Fibroblast of lung (primary cell): ENCODE results near the gene CES5A. TPM values are rescaled to one million over a fixed set of nuclear protein-coding genes. Genes with fewer than 3 reads are reported as not detected.

ENCODE experiments used
- DNase-seq, 2 donors: peaks; one replicate each; pipeline versions ENCODE4 v3.0.0 to v3.0.0-alpha.2; 2010; ENCODE audit warnings: low read depth in 2 of 2
- H2AFZ ChIP-seq: 2 replicates; pipeline ENCODE4 v1.5.1; 2012; ENCODE audit warnings: low read length, control low read depth, inconsistent platforms
- H3K27ac ChIP-seq: 2 replicates; pipeline ENCODE4 v1.5.1; 2011; ENCODE audit warnings: low read length, control low read depth; ENCODE audit not compliant: insufficient read depth
- H3K27me3 ChIP-seq: 2 replicates; pipeline ENCODE4 v1.5.1; 2011; ENCODE audit warnings: mild to moderate bottlenecking, low read length; ENCODE audit not compliant: control insufficient read depth, insufficient read depth
- H3K36me3 ChIP-seq: 2 replicates; pipeline ENCODE4 v1.5.1; 2011; ENCODE audit warnings: low read length; ENCODE audit not compliant: control insufficient read depth, insufficient read depth
- H3K4me1 ChIP-seq: 2 replicates; pipeline ENCODE4 v1.5.1; 2011; ENCODE audit warnings: low read length; ENCODE audit not compliant: control insufficient read depth, insufficient read depth; ENCODE audit errors: extremely low read depth
- H3K4me2 ChIP-seq: 2 replicates; pipeline ENCODE4 v1.5.1; 2011; ENCODE audit warnings: low read length, control low read depth; ENCODE audit not compliant: insufficient read depth; ENCODE audit errors: extremely low read depth
- H3K4me3 ChIP-seq, 4 experiments: fragments of 200-600 bp in 1 of 4; sonication (generic) in 1 of 4; replicated peaks in 1 of 4; 2 replicates each; pipeline ENCODE4 v1.5.1; 2011 to 2016; ENCODE audit warnings: low read length in 4 of 4, low read depth in 3 of 4, mild to moderate bottlenecking in 3 of 4, control low read depth in 2 of 4, inconsistent platforms in 1 of 4, mixed read lengths in 1 of 4; ENCODE audit not compliant: insufficient read depth in 1 of 4; ENCODE audit errors: control extremely low read depth in 1 of 4
- H3K79me2 ChIP-seq: 2 replicates; pipeline ENCODE4 v1.5.1; 2012; ENCODE audit warnings: mild to moderate bottlenecking, low read length, inconsistent platforms; ENCODE audit not compliant: control insufficient read depth, insufficient read depth
- H3K9ac ChIP-seq: 2 replicates; pipeline ENCODE4 v1.5.1; 2011; ENCODE audit warnings: mild to moderate bottlenecking, low read length, control low read depth; ENCODE audit not compliant: insufficient read depth
- H3K9me3 ChIP-seq: 2 replicates; pipeline ENCODE4 v1.5.1; 2012; ENCODE audit warnings: low read depth, low read length; ENCODE audit not compliant: control insufficient read depth, insufficient read depth
- H4K20me1 ChIP-seq: 2 replicates; pipeline ENCODE4 v1.5.1; 2011; ENCODE audit warnings: low read length; ENCODE audit not compliant: control insufficient read depth, insufficient read depth; ENCODE audit errors: extremely low read depth
- CTCF ChIP-seq, 2 donors: IDR thresholded peaks in 1 of 2; conservative IDR thresholded peaks in 1 of 2; 1 replicate in 1 of 2; 2 replicates in 1 of 2; pipeline ENCODE4 v1.5.1; 2011 to 2012; ENCODE audit warnings: low read length in 2 of 2, control low read depth in 1 of 2, inconsistent platforms in 1 of 2, low read depth in 1 of 2, mild to moderate bottlenecking in 1 of 2
- EZH2 ChIP-seq: IDR thresholded peaks from 2 replicates; pipeline ENCODE4 v1.5.1; 2012; ENCODE audit warnings: low read length, control low read depth, mild to moderate bottlenecking; ENCODE audit errors: missing control alignments
- polyA plus RNA-seq, 2 donors: library from polyadenylated mRNA; depleted of rRNA in 1 of 2; stranded (reverse) in 1 of 2; unstranded in 1 of 2; fragments of >200 nt; gene quantifications; 2 replicates each; pipeline ENCODE4 v1.2.1, GENCODE V29; 2011 to 2012; ENCODE audit warnings: missing spikeins in 1 of 2
- total RNA-seq: library from RNA; depleted of rRNA; stranded (reverse); fragments of >200 nt; gene quantifications from 2 replicates; pipeline ENCODE4 v1.2.1, GENCODE V29; 2014

CES5A gene
- total and polyA plus RNA-seq, 2 donors (not counting 1 experiment from before 2014, with no cell fraction given) = not detected

- H3K79me2 ChIP-seq = no peaks in the 10 kb centered on the region
- H3K36me3 ChIP-seq = no peaks in the 10 kb centered on the region
- H3K9ac ChIP-seq = no peak overlapping the region
- H3K4me2 ChIP-seq = no peak overlapping the region
- no peak overlapping the region for H3K4me3 ChIP-seq
- no peak for DNase-seq
- H3K4me1 ChIP-seq = no peaks in the 10 kb centered on the region
- no peak overlapping the region for H3K27ac ChIP-seq
- no peak for TF ChIP-seq CTCF (conservative IDR thresholded peaks at IDR 0.05 in 1 of 2, IDR thresholded peaks at IDR 0.05 in 1 of 2; ENCODE audit: low read depth in 1 of 2, low read length in 2 of 2)
- no peak for TF ChIP-seq EZH2
- no peaks in the 10 kb centered on the region for H3K9me3 ChIP-seq
- H4K20me1 ChIP-seq = no peaks in the 10 kb centered on the region
- no peaks in the 10 kb centered on the region for H3K27me3 ChIP-seq
- no peak overlapping the region for H2AFZ ChIP-seq
Observed at GRCh38 chr16:55912022-55912421, 36.8 kb upstream of the CES5A start.

- TF ChIP-seq EZH2 (no peak), CTCF (conservative IDR thresholded peaks at IDR 0.05 in 1 of 2, IDR thresholded peaks at IDR 0.05 in 1 of 2; ENCODE audit: low read depth in 1 of 2, low read length in 2 of 2) (no peak)
- H3K4me1 ChIP-seq = no peaks in the 10 kb centered on the region
- H3K4me3 ChIP-seq = no peak overlapping the region
- no peak for DNase-seq
- H3K9me3 ChIP-seq = no peaks in the 10 kb centered on the region
- H3K9ac ChIP-seq = no peak overlapping the region
- no peaks in the 10 kb centered on the region for H3K36me3 ChIP-seq
- no peaks in the 10 kb centered on the region for H3K27me3 ChIP-seq
- H3K27ac ChIP-seq = no peak overlapping the region
- H4K20me1 ChIP-seq = no peaks in the 10 kb centered on the region
- H3K79me2 ChIP-seq = no peaks in the 10 kb centered on the region
- H2AFZ ChIP-seq = no peak overlapping the region
- H3K4me2 ChIP-seq = no peak overlapping the region
Observed at GRCh38 chr16:55911616-55912015, 36.4 kb upstream of the CES5A start.

- Histone ChIP-seq H3K9ac (no peak overlapping the region), H3K79me2 (no peaks in the 10 kb centered on the region), H3K27ac (no peak overlapping the region), H3K4me3 (no peak overlapping the region), H3K27me3 (no peaks in the 10 kb centered on the region), H3K36me3 (no peaks in the 10 kb centered on the region), H3K4me1 (no peaks in the 10 kb centered on the region), H2AFZ (no peak overlapping the region), H3K9me3 (no peaks in the 10 kb centered on the region), H4K20me1 (no peaks in the 10 kb centered on the region), H3K4me2 (no peak overlapping the region)
- no peak for DNase-seq
- TF ChIP-seq EZH2 (no peak), CTCF (conservative IDR thresholded peaks at IDR 0.05 in 1 of 2, IDR thresholded peaks at IDR 0.05 in 1 of 2; ENCODE audit: low read depth in 1 of 2, low read length in 2 of 2) (no peak)
Observed at GRCh38 chr16:55909876-55910275, 34.7 kb upstream of the CES5A start.
